Glutamatergic neuron (in vitro differentiated cells): Measurements from ENCODE around the gene MRPS7. TPM values are rescaled to one million over a fixed set of nuclear protein-coding genes. Genes with fewer than 3 reads are reported as not detected.

Source experiments
- DNase-seq: peaks from one replicate; pipeline ENCODE4 v3.0.0; 2022
- H3K27ac Mint-ChIP-seq: one replicate; pipeline ENCODE4 v1.8.0; 2020; ENCODE audit warnings: mild to moderate bottlenecking, mixed read lengths, inconsistent platforms; ENCODE audit not compliant: unreplicated experiment
- H3K27me3 Mint-ChIP-seq: one replicate; pipeline ENCODE4 v1.8.0; 2020; ENCODE audit warnings: mild to moderate bottlenecking, moderate library complexity, mixed read lengths, inconsistent platforms; ENCODE audit not compliant: unreplicated experiment
- H3K36me3 Mint-ChIP-seq: one replicate; pipeline ENCODE4 v1.8.0; 2020; ENCODE audit warnings: mild to moderate bottlenecking, mixed read lengths, inconsistent platforms; ENCODE audit not compliant: unreplicated experiment
- H3K4me1 Mint-ChIP-seq: one replicate; pipeline ENCODE4 v1.8.0; 2020; ENCODE audit warnings: mild to moderate bottlenecking, low read depth, mixed read lengths, inconsistent platforms; ENCODE audit not compliant: unreplicated experiment
- H3K4me3 Mint-ChIP-seq: one replicate; pipeline ENCODE4 v1.8.0; 2020; ENCODE audit warnings: mild to moderate bottlenecking, mixed read lengths, inconsistent platforms; ENCODE audit not compliant: unreplicated experiment
- H3K9me3 Mint-ChIP-seq: one replicate; pipeline ENCODE4 v1.8.0; 2020; ENCODE audit warnings: mild to moderate bottlenecking, moderate library complexity, mixed read lengths, inconsistent platforms; ENCODE audit not compliant: unreplicated experiment
- long read RNA-seq: library from polyadenylated mRNA; unstranded; transcript quantifications from one replicate; pipeline ENCODE4 v2.0.0, GENCODE V29; 2020; ENCODE audit not compliant: unreplicated experiment
- total RNA-seq: library from RNA; stranded (reverse); fragmentation: NEBNext Ultra II Directional; extraction: Animal tissue kit (Norgen Biotek cat#: 25700); gene quantifications from one replicate; pipeline ENCODE4 v1.2.1, GENCODE V29; 2021; ENCODE audit not compliant: unreplicated experiment
- TF ChIP-seq, protein P1 (sequence below): fragments of 200-600 bp; sonication (generic); IDR thresholded peaks from one replicate; pipeline ENCODE4 v1.5.0; 2021; ENCODE audit not compliant: partially characterized antibody, unreplicated experiment

The MRPS7 gene
- total RNA-seq: 48.8 TPM
- long read RNA-seq, transcript MRPS7-201 (5 exons, 1,406 nt): major isoform, 93 of 115 reads
- long read RNA-seq, transcript MRPS7-203 (4 exons, 1,638 nt): minor isoform, 8 of 115 reads
- long read RNA-seq, partial matches to known transcripts: 2 of 115 reads
- long read RNA-seq, other reads (novel, unspliced or antisense): 8 of 115 reads

GRCh38 chr17:75261336-75262111 is at the start of gene MRPS7, which contains the start of gene GGA3:
TSS of gene MRPS7 (plus strand) at chr17:75261879. CDS start at chr17:75261901, 22 bp downstream.
TSS of gene GGA3 (minus strand) at chr17:75261606. CDS start at chr17:75261587, 19 bp downstream.
- Mint-ChIP-seq H3K27ac (peak within 1 kb of the TSS; percentile 98), H3K9me3 (peaks cover 6% of the 10 kb centered on the region), H3K4me3 (peak within 1 kb of the TSS; percentile 99), H3K36me3 (no peaks in the 10 kb centered on the region), H3K4me1 (peaks cover 12% of the 10 kb centered on the region), H3K27me3 (peaks cover 2% of the 10 kb centered on the region)
- TF ChIP-seq, protein P1, sequence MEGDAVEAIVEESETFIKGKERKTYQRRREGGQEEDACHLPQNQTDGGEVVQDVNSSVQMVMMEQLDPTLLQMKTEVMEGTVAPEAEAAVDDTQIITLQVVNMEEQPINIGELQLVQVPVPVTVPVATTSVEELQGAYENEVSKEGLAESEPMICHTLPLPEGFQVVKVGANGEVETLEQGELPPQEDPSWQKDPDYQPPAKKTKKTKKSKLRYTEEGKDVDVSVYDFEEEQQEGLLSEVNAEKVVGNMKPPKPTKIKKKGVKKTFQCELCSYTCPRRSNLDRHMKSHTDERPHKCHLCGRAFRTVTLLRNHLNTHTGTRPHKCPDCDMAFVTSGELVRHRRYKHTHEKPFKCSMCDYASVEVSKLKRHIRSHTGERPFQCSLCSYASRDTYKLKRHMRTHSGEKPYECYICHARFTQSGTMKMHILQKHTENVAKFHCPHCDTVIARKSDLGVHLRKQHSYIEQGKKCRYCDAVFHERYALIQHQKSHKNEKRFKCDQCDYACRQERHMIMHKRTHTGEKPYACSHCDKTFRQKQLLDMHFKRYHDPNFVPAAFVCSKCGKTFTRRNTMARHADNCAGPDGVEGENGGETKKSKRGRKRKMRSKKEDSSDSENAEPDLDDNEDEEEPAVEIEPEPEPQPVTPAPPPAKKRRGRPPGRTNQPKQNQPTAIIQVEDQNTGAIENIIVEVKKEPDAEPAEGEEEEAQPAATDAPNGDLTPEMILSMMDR: no peak
- peak; percentile 97 for DNase-seq

DNA sequence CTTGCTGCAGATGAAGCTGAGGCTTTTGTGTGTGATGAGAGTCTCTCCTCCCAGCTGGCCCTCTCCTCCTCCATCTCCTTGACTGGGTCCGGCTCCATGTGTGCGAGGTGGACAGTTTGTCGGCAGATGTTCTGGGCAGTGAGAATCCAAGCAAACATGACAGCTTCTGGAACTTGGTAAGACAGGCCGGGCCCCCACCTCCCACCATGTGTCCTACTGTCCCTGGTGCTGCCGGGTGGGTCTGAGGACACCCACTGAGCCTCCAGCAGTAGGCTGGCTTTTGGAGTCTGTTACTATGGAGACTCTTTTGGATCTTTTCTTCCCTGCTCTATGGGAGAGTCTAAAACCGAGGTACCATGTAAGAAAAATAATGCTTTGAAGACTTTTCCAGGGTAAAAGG is 43.5 kb upstream of the MRPS7 start:
- no peaks in the 10 kb centered on the region for H3K9me3 Mint-ChIP-seq
- H3K4me1 Mint-ChIP-seq: peaks cover 2% of the 10 kb centered on the region
- DNase-seq: peak; percentile 28
- H3K36me3 Mint-ChIP-seq: no peaks in the 10 kb centered on the region
- peaks cover 1% of the 10 kb centered on the region for H3K27me3 Mint-ChIP-seq
- no peak overlapping the region for H3K4me3 Mint-ChIP-seq
- H3K27ac Mint-ChIP-seq: peak overlapping the region; percentile 24
- TF ChIP-seq, protein P1: no peak

DNA sequence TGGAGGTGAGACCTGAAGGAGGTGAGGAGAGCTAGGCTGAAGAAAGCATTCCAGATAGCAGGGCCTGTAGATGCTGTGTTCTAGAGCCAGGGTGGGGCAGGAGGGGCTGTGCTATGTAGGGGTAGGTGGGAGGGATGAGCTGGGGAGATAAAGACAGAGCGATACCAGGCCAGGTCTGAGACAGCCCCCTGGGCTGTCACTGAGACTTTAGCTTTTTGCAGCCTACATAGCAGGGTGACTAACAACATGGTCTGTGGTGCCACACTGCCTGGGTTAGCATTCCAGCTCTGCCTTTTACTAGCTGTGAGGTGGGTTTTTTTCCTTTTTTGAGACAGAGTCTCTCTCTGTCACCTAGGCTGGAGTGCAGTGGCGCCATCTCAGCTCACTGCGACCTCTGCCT is 41.9 kb upstream of the MRPS7 start:
- Mint-ChIP-seq H3K9me3 (no peaks in the 10 kb centered on the region), H3K4me3 (no peak overlapping the region), H3K4me1 (peaks cover 3% of the 10 kb centered on the region), H3K36me3 (no peaks in the 10 kb centered on the region), H3K27ac (peak overlapping the region; percentile 29), H3K27me3 (peaks cover 1% of the 10 kb centered on the region)
- no peak for DNase-seq
- TF ChIP-seq, protein P1: no peak

DNA sequence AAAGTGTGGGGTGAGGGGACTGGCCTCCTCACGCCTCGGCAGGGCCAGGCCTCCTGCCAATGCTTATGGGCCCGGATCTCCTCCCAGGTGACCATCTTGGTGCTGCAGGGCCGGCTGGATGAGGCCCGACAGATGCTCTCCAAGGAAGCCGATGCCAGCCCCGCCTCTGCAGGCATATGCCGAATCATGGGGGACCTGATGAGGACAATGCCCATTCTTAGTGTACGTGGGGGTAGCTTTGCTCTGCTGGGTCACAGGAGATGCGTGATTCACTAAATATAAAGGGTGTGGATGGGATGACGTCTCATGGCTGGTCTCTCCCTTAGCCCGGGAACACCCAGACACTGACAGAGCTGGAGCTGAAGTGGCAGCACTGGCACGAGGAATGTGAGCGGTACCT is 36.7 kb upstream of the MRPS7 start:
- Mint-ChIP-seq H3K36me3 (no peaks in the 10 kb centered on the region), H3K27ac (no peak overlapping the region), H3K4me1 (peaks cover 1% of the 10 kb centered on the region), H3K4me3 (no peak overlapping the region), H3K27me3 (peaks cover 2% of the 10 kb centered on the region), H3K9me3 (no peaks in the 10 kb centered on the region)
- TF ChIP-seq, protein P1: no peak
- DNase-seq: no peak

DNA sequence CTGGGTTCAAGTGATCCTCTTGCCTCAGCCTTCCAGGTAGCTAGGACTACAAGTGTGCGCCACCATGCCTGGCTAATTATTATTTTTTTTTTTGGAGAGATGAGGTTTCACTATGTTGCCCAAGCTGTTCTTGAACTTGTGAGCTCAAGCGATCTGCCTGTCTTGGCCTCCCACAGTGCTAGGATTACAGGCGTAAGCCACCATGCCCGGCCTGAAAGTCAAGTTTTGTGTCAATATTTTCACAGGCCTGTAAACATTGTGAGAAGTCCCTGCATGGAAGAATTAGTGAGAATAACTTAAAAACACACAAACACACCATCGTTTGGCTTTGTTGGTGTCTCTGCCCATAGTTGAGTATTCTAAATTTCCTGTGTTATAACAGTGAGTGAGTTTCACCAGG is 34.0 kb upstream of the MRPS7 start:
- no peaks in the 10 kb centered on the region for H3K36me3 Mint-ChIP-seq
- H3K27ac Mint-ChIP-seq: no peak overlapping the region

More for the DNA sequence above, 34.0 kb upstream of the MRPS7 start:
- Mint-ChIP-seq H3K27me3 (peaks cover 2% of the 10 kb centered on the region), H3K4me3 (no peak overlapping the region), H3K4me1 (peaks cover 1% of the 10 kb centered on the region), H3K9me3 (no peaks in the 10 kb centered on the region)
- DNase-seq: no peak
- TF ChIP-seq, protein P1: no peak
